GM18502 (cell line): ENCODE measurements around the gene STAB2.

Experiments used
- ATAC-seq: cut with Tn5 transposase; IDR thresholded peaks from one replicate; pipeline ENCODE4 v1.9.1; 2021; ENCODE audit warnings: mild to moderate bottlenecking; ENCODE audit not compliant: unreplicated experiment, poor library complexity

STAB2 gene, protein sequence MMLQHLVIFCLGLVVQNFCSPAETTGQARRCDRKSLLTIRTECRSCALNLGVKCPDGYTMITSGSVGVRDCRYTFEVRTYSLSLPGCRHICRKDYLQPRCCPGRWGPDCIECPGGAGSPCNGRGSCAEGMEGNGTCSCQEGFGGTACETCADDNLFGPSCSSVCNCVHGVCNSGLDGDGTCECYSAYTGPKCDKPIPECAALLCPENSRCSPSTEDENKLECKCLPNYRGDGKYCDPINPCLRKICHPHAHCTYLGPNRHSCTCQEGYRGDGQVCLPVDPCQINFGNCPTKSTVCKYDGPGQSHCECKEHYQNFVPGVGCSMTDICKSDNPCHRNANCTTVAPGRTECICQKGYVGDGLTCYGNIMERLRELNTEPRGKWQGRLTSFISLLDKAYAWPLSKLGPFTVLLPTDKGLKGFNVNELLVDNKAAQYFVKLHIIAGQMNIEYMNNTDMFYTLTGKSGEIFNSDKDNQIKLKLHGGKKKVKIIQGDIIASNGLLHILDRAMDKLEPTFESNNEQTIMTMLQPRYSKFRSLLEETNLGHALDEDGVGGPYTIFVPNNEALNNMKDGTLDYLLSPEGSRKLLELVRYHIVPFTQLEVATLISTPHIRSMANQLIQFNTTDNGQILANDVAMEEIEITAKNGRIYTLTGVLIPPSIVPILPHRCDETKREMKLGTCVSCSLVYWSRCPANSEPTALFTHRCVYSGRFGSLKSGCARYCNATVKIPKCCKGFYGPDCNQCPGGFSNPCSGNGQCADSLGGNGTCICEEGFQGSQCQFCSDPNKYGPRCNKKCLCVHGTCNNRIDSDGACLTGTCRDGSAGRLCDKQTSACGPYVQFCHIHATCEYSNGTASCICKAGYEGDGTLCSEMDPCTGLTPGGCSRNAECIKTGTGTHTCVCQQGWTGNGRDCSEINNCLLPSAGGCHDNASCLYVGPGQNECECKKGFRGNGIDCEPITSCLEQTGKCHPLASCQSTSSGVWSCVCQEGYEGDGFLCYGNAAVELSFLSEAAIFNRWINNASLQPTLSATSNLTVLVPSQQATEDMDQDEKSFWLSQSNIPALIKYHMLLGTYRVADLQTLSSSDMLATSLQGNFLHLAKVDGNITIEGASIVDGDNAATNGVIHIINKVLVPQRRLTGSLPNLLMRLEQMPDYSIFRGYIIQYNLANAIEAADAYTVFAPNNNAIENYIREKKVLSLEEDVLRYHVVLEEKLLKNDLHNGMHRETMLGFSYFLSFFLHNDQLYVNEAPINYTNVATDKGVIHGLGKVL (N-terminal part only)

DNA sequence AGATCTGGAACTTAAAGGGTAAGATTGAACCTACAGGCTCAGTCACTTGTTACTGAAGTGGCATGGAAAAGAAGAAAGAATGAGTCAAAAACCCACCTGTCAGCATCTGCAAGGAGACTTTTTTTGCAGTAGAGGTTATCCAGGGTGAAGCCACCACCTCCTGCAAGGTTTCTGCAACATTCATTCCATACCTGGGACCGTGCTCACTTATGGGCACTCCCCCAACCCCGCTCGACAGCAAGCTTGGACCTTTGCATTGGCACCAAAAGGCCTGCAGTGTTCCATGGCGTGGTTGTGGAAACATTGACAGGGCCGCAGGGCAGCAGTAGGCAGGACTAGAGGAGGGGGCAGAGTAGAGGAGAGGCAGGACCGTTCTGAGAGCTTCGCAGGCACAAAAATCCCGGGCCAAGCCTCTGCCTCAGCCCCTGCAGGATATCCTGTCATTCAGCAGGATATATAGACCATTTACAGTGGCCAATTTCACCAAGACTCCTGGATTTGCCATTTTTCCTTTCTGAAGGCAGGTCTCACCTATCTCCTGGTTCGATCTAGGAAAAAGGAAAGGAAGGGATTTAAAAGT lies at the start of gene STAB2:
TSS of gene STAB2 (plus strand) at position 483 of the 580 bp plus-strand sequence. CDS start 204 bp downstream, outside the sequence.
- ATAC-seq = no peak

DNA sequence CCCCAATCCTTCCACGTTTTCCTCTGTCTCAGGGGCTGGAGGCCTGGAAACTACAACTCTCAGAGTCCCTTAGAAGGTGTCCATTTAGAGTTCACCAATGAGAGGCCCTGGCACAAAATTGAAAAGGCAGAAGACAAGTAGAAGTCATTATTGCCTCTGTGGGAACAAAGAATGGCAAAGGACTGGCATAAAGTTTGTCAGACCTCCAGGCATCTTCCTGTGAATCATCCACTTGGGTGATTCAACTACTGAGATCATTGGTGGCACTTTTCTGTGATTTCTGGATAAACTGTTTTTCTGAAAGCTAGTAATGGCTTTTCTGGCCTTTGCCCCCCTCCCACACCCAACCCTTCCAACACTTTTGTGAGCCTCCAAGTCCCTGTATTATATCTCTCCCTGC lies 48.7 kb upstream of the STAB2 start:
- ATAC-seq = no peak

DNA sequence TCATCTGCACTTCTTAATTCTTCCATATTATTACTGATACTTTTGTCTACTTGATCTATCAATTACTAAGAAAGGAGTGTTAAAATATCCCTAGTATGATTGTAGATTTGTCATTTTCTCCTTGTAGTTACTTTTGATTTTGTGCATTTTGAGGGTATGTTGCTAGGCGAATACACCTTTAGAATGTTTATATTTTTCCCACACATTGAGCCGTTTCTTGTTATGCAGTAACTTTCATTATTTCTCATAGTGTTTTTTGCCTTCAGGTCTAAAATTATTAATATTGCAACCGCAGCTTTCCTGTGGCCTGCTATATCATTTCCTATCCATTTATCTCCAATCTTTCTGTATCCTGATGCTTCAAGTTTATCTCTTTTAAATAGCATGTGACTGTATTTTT lies 46.8 kb upstream of the STAB2 start:
- ATAC-seq = no peak

DNA sequence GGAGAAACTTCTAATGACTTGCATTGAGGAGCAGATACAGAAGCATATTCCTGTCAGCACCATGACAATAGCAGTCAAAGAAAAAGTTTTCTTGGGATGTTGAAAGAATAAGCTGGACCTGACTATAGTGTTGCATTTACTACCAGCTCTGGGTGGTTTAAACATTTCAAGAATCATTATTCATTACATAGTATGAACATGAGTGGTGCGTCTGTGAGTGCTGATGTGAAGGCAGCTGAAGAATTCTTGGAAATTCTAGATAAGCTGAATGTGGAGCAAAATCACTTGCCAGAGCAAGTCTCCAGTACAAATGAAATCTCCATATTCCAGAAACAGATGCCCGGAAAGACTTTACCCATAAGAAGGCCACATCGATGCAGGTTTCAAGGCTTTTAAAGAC lies 45.0 kb upstream of the STAB2 start:
- no peak for ATAC-seq

DNA sequence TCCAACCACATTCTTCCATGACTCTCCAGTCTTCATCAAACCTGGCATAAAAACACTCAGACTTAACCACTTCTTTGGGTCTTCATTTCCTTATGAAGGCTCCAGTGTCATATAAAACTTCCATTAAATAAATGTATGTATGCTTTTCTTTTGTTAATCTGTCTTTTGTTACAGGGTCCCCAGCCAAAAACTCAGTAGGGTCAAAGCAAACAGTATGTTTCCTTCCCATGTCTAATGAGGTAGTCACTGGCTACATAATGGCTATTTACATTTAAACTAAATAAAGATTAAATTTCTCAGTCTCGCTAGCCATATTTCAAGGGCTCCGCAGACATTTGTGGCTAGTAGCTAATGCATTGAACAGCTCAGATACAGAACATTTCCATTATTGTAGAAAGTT lies 40.1 kb upstream of the STAB2 start:
- no peak for ATAC-seq

DNA sequence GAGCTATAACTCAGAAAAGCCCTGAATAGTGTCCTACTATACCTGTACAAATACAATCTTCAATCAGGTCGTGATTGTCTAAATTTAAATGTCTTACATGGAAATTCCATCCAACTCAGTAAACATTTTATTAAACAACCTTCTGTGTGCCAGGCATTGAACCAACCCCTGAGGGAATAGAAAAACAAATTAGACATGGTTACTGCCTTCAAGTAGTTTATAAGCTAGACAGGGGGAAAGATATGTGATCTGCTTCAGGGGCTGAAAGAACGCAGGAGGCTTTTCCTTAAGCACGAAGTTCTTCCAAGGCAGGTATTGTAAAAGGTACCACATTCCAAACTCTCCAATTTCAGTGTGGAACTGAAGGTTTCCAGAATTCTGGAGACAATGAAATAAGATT lies 39.7 kb upstream of the STAB2 start:
- no peak for ATAC-seq

DNA sequence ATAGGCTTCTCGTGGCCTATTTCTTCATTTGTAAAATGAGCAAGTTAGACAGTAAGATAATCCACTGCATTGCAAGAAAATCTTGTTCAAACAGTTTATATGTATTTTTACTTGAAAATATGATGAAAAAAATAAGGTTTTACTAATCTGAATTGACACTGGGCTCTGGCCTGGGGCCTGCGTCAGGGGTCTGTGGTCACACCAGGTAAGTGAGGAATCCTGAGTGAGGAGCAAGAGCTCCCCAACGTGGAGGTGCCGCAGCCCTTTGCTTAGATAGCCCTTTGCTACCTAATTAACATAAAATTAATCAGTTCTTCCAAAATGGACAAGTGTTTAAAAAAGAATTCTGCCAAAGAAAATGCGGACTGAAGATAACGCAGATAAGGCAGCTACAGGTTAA lies 39.1 kb upstream of the STAB2 start:
- ATAC-seq = no peak

DNA sequence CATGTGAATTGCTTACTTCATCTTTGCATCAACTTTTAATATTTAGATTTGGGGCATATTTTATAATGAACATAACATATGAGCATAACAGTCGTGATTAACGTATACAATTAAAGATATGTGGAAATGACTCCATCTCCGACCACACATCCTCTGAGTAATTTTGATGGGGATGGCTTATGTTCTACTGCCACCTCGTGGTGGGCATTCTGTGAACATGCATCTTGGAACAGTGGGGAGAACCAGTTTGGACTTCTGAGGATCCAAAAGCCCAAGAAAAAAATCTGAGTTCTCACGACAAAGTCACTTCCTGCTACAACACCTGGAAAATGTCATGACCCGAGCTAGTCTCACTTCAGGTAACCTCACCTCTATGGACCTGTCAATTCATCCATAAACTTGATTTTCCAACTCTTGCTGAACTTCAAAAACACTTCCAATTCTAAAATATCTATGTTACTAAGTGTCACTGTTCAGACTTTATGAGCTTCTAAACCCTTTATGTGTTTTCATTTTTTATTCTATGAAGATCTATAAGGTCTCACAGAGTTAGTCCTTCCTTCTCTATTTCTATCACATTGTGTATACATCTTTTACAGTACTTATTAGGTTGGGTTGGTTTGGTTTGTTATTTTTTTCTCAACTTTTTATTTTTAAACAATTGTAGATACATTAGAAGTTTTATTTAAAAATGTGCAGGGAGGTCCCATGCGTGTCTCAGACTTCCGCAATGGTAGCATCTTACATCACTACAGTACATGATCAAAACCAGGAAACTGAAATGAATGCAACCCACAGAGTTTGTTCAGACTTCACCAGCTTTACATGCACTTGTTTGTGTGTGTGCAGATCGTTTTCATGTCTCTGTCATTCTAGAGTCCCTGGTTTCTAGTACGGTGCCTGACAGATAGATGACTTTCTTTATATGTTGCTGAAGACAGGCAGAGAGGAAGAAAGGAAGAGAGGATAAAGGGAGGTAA lies 38.2 kb upstream of the STAB2 start:
- ATAC-seq = peak; percentile 69

DNA sequence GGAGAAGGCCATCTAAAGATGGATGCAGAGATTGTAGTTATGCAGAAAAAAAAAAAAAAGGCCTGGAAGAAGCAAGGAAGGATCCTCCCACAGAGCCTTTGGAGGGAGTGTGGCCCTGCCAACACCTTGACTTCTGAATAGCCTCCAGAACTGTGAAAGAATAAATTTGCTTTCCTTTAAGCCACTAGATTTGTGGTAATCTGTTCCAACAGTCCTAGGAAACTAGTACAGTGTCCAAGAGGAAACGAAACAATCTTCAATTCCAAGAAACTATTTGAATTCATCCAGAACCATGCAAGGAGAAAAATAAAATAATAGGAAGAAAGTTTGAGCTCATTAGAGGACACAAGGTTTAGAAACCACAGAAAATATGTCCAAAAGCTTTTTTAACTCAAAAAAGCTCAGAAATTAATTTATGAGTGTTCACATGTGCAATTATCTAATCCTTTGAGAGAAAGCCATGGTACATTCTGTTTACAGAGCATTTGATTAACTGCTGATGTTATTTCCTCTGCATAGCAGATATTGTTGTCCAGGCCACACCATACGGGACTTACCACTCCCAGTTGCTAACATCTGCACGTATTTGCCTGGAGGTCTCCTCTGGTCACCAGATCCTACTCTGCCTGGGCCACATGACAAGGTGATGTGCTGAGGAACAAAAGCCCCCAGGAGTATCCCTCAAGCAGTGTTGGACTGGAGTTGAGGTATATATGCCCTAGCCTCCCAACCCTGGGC lies 30.0 kb upstream of the STAB2 start:
- ATAC-seq = no peak

DNA sequence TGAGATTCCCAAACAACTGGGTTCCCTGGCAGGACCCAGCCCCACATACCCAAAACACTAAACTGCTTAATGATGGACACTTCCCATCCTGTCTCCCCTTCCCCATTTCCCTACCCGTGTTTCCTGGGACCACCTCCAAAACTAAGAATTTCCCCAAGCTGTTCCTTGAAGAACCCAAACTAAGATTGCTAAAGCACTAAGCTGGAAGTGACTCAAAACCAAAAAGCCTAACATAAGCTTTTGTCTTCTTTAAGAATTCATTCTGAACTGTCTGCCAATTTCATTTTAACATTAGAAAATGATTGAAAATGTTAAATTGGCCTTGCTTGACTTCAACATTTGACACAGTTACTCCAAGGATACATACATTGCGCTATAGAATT lies 29.5 kb upstream of the STAB2 start:
- no peak for ATAC-seq

DNA sequence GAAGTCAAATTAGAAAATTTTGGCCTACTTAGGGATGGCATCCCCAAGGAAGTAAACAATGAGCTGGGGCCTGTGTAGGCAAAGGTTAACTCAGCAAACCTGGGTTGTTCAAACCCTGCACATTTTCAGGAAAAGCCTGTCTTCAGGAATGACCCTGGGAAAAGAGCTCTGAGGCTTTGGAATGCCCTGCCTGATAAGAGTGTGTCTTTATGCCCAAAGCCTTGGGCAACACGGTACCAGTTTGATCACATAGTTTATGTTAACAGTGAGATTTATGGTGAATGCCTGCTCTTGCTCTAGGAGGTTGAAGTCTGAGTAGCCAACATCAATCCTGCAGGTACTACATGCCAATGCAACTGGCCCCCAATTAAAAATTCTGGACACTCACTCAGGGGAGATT lies 28.2 kb upstream of the STAB2 start:
- ATAC-seq = no peak

DNA sequence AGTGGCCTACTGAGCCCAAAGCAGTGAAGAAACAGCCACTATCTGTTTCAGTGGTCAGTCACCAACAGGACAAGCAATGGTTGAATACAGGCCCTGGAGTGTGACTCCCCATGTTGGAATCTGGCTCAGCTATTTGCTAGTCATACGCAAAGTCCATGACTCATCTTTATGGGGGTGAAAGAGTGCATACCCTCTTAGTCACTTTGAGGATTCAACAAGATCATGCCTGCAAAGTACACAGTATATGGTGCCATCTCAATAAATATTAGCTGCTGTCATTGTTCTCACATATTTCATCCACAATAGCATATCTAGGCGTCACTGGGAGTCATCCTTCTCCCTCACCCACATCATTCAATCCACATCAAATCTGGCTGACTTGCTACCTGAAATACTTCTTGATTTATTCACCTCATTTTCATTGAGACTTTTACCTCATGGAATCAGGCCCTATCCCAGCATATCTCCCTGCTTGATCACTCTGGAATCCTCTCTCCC lies 26.4 kb upstream of the STAB2 start:
- no peak for ATAC-seq

DNA sequence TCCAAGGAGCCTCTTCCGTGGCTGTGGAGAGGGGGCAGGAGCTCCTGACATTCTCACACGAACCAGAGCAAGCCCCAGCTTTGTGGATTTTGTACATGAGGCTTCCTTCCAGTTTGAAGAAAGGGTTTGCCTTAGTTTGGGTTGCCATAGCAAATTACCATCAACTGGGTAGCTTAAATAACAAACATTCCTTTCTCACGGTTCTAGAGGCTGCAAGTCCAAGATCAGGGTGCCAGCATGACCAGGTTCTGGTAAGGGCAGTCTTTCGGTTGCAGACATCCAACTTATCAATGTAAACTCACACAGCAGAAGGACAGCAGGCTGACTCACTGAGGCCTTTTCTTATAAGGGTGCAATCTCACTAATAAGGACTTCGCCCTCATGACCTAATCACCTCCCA lies 25.9 kb upstream of the STAB2 start:
- no peak for ATAC-seq

DNA sequence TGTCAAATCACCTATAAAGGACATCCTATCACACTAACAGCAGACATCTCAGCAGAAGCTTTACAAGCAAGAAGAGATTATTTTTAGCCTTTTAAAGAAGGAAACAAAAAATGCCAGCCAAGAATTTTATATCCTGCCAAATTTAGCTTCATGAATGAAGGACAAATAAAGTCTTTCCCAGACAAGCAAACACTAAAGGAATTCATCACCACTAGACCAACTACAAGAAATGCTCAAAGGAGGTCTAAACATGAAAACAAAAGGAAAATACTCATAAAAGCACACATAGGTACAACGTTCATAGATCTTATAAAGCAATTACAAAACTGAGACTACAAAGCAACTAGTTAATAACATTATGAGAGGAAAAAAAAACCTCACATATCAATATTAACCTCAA lies 20.7 kb upstream of the STAB2 start:
- ATAC-seq = no peak

DNA sequence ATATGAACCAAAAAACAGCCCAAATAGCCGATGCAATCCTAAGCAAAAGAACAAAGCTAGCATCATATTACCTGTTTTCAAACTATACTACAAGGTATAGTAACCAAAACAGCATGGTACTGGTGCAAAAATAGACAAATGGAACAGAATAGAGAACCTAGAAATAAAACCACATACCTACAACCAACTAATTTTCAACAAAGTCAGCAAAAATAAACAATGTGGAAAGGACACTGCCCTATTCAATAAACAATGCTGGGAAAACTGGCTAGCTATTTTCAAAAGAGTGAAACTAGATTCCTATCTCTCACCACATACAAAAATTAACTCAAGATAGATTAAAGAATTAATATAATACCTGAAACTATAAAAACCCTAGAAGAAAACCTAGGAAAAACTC lies 17.8 kb upstream of the STAB2 start:
- no peak for ATAC-seq

DNA sequence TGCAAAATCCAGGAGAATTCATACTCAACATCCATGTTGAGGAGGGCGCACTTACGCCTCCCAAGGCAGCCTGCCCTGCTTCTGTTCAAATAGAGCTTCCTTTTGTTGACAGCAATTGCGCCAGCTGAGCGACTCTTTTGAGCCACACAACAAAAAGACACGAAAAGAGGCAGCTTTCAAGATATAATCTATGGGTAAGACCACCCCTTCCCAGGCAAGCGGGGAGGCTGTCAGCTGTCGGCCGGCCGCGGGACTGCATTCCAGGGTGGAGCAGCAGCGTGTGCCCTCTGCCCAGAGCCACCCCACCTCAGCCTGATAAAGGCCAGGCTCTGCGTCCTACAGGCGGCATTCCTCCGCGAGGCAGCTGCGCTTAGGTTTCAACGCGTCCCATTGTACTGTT lies 15.8 kb upstream of the STAB2 start:
- ATAC-seq = no peak

DNA sequence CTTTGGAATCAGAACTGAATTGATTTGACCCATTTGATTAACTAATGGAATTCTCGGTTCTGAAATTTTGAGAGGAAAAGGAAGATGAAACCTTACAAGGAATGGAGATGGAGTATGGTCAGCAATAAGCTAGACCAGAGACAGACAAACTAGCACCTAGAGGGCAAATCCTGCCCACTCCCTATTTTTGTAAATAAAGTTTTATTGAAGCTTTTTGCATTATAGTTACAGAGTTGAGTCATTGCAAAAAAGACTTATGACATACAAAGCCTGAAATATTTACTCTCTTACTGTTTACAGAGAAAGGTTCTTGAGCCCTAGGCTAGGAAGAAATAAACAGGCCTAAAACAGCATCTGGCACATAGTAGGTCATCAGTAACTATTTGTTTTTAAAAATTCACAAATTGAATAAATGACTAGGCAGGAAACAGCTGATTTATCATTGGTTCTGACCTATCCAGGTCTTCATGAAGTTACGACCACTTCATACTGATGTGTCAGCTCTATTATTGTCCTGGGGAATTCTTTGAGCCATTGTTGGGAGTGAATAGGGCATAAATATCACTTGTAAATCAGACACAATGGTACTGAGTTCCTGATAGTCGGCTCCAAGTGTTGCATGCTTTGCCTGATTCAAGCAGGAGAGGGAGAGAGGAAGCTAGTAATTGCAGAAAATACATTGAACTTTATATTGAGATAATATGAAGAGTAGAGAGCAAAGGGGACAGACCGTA lies 14.6 kb upstream of the STAB2 start:
- ATAC-seq = no peak

DNA sequence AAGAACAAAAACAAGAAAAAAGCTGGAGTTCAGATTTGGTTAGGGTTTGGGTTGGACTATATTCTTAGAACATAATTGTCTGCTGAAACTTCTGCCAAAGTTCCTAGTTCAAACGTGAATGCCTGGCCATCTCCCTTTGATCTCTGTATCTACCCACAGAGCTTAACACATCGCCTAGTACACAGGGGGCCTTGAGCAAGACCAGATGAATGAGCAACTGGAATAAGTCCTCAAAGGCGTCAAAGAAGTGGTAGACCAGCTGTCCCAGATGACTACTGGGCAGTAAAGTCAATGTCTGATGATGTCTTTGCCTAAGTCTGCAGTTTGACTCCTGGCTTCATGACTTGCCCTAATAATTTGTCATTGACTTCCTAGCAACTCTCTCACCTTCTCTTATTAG lies 13.9 kb upstream of the STAB2 start:
- ATAC-seq = no peak
